Body of pancreas (tissue), 4 donors: ENCODE results near the gene SIRPB1. TPM values are rescaled to one million over a fixed set of nuclear protein-coding genes. Genes with fewer than 3 reads are reported as not detected.

Source experiments
- ATAC-seq: fragments of 150-250 bp; one replicate; pipeline ENCODE4 v1.9.1; 2016
- DNase-seq, 4 donors: peaks; one replicate each; pipeline ENCODE4 v3.0.0-alpha.2; 2019
- H3K27ac ChIP-seq, 4 donors: fragments of 200-600 bp; sonication (generic); 1 replicate in 3 of 4; 2 replicates in 1 of 4; pipeline versions ENCODE4 v1.5.1 to v1.6.1; 2016 to 2019; ENCODE audit warnings: mild to moderate bottlenecking in 1 of 4, mixed read lengths in 1 of 4, moderate library complexity in 1 of 4
- H3K27me3 ChIP-seq, 2 donors: fragments of 200-600 bp; sonication (generic); one replicate each; pipeline ENCODE4 v1.6.0; 2016; ENCODE audit warnings: mild to moderate bottlenecking in 1 of 2
- H3K36me3 ChIP-seq, 2 donors: fragments of 200-600 bp; sonication (generic); replicated peaks in 1 of 2; 2 replicates each; pipeline ENCODE4 v1.5.1; 2016; ENCODE audit warnings: low read depth in 2 of 2; ENCODE audit not compliant: insufficient read depth in 1 of 2
- H3K4me1 ChIP-seq: fragments of 200-600 bp; sonication (generic); one replicate; pipeline ENCODE4 v1.6.0; 2016
- H3K4me3 ChIP-seq, 2 donors: fragments of 200-600 bp; sonication (generic); 1 replicate in 1 of 2; 2 replicates in 1 of 2; pipeline ENCODE4 v1.5.1; 2016 to 2019
- H3K9me3 ChIP-seq, 3 donors: fragments of 200-600 bp; sonication (generic); 1 replicate in 2 of 3; 2 replicates in 1 of 3; pipeline ENCODE4 v1.5.1; 2016
- POLR2A ChIP-seq, 3 donors: fragments of 450-650 bp; IDR thresholded peaks; one replicate each; pipeline ENCODE4 v1.6.1; 2016; ENCODE audit warnings: antibody characterized with exemption in 3 of 3, mild to moderate bottlenecking in 2 of 3
- WGBS, 2 donors: methylation state at CpG; one replicate each; pipeline ENCODE4 v1.1.5; 2017; 5-methylcytosine and 5-hydroxymethylcytosine counted together
- intact Hi-C: fragments of 100-400 bp; cut with DNase I; formaldehyde crosslinking; loops from one replicate; pipeline ENCODE4 v1.15.1; 2023
- total RNA-seq, 2 donors: library from RNA; depleted of rRNA; stranded (reverse); fragments of >200 nt; gene quantifications; one replicate each; pipeline ENCODE4 v1.1.0, GENCODE V29; 2016
- TF ChIP-seq, protein P1 (sequence below), 7 experiments: fragments of 450-650 bp in 4 of 7; fragments of 200-600 bp in 3 of 7; sonication (generic) in 3 of 7; IDR thresholded peaks; one replicate each; pipeline ENCODE4 v1.5.1; 2016 to 2019; ENCODE audit warnings: antibody characterized with exemption in 7 of 7

SIRPB1 gene
- total RNA-seq, 2 donors from 2014 or later = 1.3 to 14.2 TPM

DNA sequence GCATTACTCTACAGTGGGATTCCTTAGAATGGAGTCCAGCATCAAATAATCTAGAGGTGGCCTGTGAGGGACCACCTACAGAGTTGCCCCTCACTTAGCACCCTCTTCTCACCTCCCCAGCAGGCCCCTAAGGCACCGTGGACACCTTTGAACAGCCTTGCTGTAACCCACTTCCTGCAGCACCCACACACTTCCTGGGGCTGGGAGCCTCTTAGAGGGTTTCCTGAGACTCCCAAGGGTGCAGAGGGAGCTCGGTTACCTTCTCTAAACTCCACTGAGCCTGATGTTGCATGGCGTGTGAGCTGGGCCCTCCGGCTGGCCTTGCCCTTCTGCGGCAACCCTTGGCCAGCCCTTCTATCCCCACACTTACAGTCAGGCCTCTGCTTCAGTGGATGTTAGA is 45.1 kb upstream of the SIRPB1 start:
- no peaks in the 10 kb centered on the region for H3K36me3 ChIP-seq
- H3K27me3 ChIP-seq = no peaks in the 10 kb centered on the region
- no peak for ATAC-seq
- no peak for TF ChIP-seq POLR2A (IDR thresholded peaks at IDR 0.05)
- TF ChIP-seq, protein P1, sequence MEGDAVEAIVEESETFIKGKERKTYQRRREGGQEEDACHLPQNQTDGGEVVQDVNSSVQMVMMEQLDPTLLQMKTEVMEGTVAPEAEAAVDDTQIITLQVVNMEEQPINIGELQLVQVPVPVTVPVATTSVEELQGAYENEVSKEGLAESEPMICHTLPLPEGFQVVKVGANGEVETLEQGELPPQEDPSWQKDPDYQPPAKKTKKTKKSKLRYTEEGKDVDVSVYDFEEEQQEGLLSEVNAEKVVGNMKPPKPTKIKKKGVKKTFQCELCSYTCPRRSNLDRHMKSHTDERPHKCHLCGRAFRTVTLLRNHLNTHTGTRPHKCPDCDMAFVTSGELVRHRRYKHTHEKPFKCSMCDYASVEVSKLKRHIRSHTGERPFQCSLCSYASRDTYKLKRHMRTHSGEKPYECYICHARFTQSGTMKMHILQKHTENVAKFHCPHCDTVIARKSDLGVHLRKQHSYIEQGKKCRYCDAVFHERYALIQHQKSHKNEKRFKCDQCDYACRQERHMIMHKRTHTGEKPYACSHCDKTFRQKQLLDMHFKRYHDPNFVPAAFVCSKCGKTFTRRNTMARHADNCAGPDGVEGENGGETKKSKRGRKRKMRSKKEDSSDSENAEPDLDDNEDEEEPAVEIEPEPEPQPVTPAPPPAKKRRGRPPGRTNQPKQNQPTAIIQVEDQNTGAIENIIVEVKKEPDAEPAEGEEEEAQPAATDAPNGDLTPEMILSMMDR (IDR thresholded peaks at IDR 0.05) = no peak
- no peak overlapping the region for H3K4me3 ChIP-seq
- intact Hi-C loops = no loop called here
- H3K9me3 ChIP-seq = no peaks in the 10 kb centered on the region
- no peak for DNase-seq
- no peak overlapping the region for H3K27ac ChIP-seq
- H3K4me1 ChIP-seq = no peaks in the 10 kb centered on the region
- WGBS, 2 donors = 56 to 61% methylated on average over 3 to 5 of the region's 5 CpGs

DNA sequence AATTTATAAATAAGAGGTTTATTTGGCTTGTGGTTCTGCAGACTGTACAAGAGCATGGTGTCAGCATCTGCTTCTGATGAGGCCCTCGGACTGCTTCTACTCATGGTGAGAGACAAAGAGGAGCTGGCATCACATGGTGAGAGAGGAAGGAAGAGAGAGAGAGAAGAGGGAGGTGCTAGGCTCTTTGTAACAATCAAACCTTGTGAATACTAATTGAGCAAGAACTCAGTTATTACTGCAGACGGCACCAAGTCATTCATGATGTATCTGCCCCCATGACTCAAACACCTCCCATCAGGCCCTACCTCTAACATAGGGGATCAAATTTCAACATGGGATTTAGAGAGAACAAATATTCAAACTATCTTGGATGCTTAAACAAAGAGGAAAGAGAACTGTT is 44.1 kb upstream of the SIRPB1 start:
- no peaks in the 10 kb centered on the region for H3K4me1 ChIP-seq
- WGBS, 2 donors = 24 to 25% methylated on average over 2 of the region's 2 CpGs
- intact Hi-C loops = no loop called here
- ATAC-seq = no peak
- no peaks in the 10 kb centered on the region for H3K27me3 ChIP-seq
- H3K36me3 ChIP-seq = no peaks in the 10 kb centered on the region
- H3K9me3 ChIP-seq = no peaks in the 10 kb centered on the region
- no peak overlapping the region for H3K4me3 ChIP-seq
- TF ChIP-seq, protein P1 (IDR thresholded peaks at IDR 0.05) = no peak
- TF ChIP-seq POLR2A (IDR thresholded peaks at IDR 0.05) = no peak
- no peak for DNase-seq
- no peak overlapping the region for H3K27ac ChIP-seq

- Histone ChIP-seq H3K27me3 (no peaks in the 10 kb centered on the region), H3K27ac (no peak overlapping the region), H3K4me1 (no peaks in the 10 kb centered on the region), H3K9me3 (no peaks in the 10 kb centered on the region), H3K36me3 (no peaks in the 10 kb centered on the region), H3K4me3 (no peak overlapping the region)
- no peak for TF ChIP-seq POLR2A (IDR thresholded peaks at IDR 0.05)
- TF ChIP-seq, protein P1 (IDR thresholded peaks at IDR 0.05) = no peak
- intact Hi-C loops = no loop called here
- WGBS, 2 donors = 23 to 33% methylated on average over 2 of the region's 2 CpGs
- no peak for ATAC-seq
- DNase-seq = no peak
Observed at GRCh38 chr20:1661542-1662299, 41.9 kb upstream of the SIRPB1 start.

GRCh38 chr20:1660246-1660645 is 40.4 kb upstream of the SIRPB1 start:
- intact Hi-C loops = no loop called here
- WGBS, 2 donors = 19 to 34% methylated on average over 2 of the region's 2 CpGs
- TF ChIP-seq, protein P1 (IDR thresholded peaks at IDR 0.05) = no peak
- TF ChIP-seq POLR2A (IDR thresholded peaks at IDR 0.05) = no peak
- Histone ChIP-seq H3K27ac (no peak overlapping the region), H3K9me3 (no peaks in the 10 kb centered on the region), H3K36me3 (no peaks in the 10 kb centered on the region), H3K4me1 (no peaks in the 10 kb centered on the region), H3K27me3 (no peaks in the 10 kb centered on the region), H3K4me3 (no peak overlapping the region)
- ATAC-seq (no peak), DNase-seq (no peak)
